ENCODE measurements around the gene TGFBR1. TPM values are rescaled to one million over a fixed set of nuclear protein-coding genes. Genes with fewer than 3 reads are reported as not detected.

Gene TGFBR1
- total RNA-seq, 1 donor = 114 TPM

DNA sequence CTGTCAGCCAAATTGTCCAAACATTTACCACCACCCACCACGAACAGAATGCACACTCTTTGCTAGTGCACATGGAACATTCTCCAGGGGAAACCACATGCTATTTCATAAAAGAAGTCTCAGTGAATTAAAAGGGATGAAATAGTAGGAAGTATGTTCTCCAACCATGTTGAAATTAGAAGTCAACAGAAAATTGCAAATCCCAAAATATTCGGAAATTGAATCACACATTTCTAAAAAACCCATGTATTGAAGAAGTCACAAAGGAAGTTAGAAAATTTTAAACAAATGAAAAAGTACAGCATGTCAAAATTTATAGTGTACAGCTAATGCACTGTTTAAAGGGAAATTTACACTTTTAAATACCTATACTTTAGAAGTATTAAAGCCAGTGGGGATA, 50.8 kb downstream of the TGFBR1 start:
- peaks cover 15% of the 10 kb centered on the region for H3K27me3 ChIP-seq (ENCODE audit: insufficient read depth, low read length)
- no peak overlapping the region for H3K27ac ChIP-seq (ENCODE audit: low read depth, low read length)
- no peaks in the 10 kb centered on the region for H3K79me2 ChIP-seq (ENCODE audit: insufficient read depth, low read length)
- no peak overlapping the region for H3K4me3 ChIP-seq (ENCODE audit: insufficient read depth, low read length)
- H3K36me3 ChIP-seq (ENCODE audit: insufficient read depth, low read length) = peaks cover 11% of the 10 kb centered on the region
- H2AFZ ChIP-seq (ENCODE audit: low read length) = no peak overlapping the region
- DNase-seq (ENCODE audit: insufficient read length, low spot score, missing footprints) = no peak
- H3K4me2 ChIP-seq (ENCODE audit: insufficient read depth, low read length) = no peak overlapping the region
- H3K4me1 ChIP-seq (ENCODE audit: insufficient read depth, low read length) = no peaks in the 10 kb centered on the region
- no peaks in the 10 kb centered on the region for H3K9me3 ChIP-seq (ENCODE audit: low read depth, low read length)
- TF ChIP-seq, protein P1, sequence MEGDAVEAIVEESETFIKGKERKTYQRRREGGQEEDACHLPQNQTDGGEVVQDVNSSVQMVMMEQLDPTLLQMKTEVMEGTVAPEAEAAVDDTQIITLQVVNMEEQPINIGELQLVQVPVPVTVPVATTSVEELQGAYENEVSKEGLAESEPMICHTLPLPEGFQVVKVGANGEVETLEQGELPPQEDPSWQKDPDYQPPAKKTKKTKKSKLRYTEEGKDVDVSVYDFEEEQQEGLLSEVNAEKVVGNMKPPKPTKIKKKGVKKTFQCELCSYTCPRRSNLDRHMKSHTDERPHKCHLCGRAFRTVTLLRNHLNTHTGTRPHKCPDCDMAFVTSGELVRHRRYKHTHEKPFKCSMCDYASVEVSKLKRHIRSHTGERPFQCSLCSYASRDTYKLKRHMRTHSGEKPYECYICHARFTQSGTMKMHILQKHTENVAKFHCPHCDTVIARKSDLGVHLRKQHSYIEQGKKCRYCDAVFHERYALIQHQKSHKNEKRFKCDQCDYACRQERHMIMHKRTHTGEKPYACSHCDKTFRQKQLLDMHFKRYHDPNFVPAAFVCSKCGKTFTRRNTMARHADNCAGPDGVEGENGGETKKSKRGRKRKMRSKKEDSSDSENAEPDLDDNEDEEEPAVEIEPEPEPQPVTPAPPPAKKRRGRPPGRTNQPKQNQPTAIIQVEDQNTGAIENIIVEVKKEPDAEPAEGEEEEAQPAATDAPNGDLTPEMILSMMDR (IDR thresholded peaks at IDR 0.05; ENCODE audit: extremely low read depth, low read depth, low read length) = no peak
- H4K20me1 ChIP-seq (ENCODE audit: insufficient read depth, low read length) = no peaks in the 10 kb centered on the region

- Histone ChIP-seq H2AFZ (ENCODE audit: low read length) (no peak overlapping the region), H3K4me2 (ENCODE audit: insufficient read depth, low read length) (no peak overlapping the region), H4K20me1 (ENCODE audit: insufficient read depth, low read length) (no peaks in the 10 kb centered on the region), H3K27me3 (ENCODE audit: insufficient read depth, low read length) (peaks cover 15% of the 10 kb centered on the region), H3K4me3 (ENCODE audit: insufficient read depth, low read length) (no peak overlapping the region), H3K36me3 (ENCODE audit: insufficient read depth, low read length) (no peaks in the 10 kb centered on the region), H3K79me2 (ENCODE audit: insufficient read depth, low read length) (no peaks in the 10 kb centered on the region), H3K4me1 (ENCODE audit: insufficient read depth, low read length) (no peaks in the 10 kb centered on the region), H3K27ac (ENCODE audit: low read depth, low read length) (no peak overlapping the region), H3K9me3 (ENCODE audit: low read depth, low read length) (no peaks in the 10 kb centered on the region)
- no peak for DNase-seq (ENCODE audit: insufficient read length, low spot score, missing footprints)
- TF ChIP-seq, protein P1 (IDR thresholded peaks at IDR 0.05; ENCODE audit: extremely low read depth, low read depth, low read length) = no peak
Measured at GRCh38 chr9:99158629-99159028, 53.7 kb downstream of the TGFBR1 start.

GRCh38 chr9:99160173-99160572, 55.3 kb downstream of the TGFBR1 start:
- H2AFZ ChIP-seq (ENCODE audit: low read length) = no peak overlapping the region
- TF ChIP-seq, protein P1 (IDR thresholded peaks at IDR 0.05; ENCODE audit: extremely low read depth, low read depth, low read length) = no peak
- H3K9me3 ChIP-seq (ENCODE audit: low read depth, low read length) = no peaks in the 10 kb centered on the region
- no peaks in the 10 kb centered on the region for H4K20me1 ChIP-seq (ENCODE audit: insufficient read depth, low read length)
- no peak overlapping the region for H3K4me3 ChIP-seq (ENCODE audit: insufficient read depth, low read length)
- H3K79me2 ChIP-seq (ENCODE audit: insufficient read depth, low read length) = no peaks in the 10 kb centered on the region
- H3K4me1 ChIP-seq (ENCODE audit: insufficient read depth, low read length) = no peaks in the 10 kb centered on the region
- DNase-seq (ENCODE audit: insufficient read length, low spot score, missing footprints) = no peak
- peaks cover 15% of the 10 kb centered on the region for H3K27me3 ChIP-seq (ENCODE audit: insufficient read depth, low read length)
- H3K27ac ChIP-seq (ENCODE audit: low read depth, low read length) = no peak overlapping the region
- no peaks in the 10 kb centered on the region for H3K36me3 ChIP-seq (ENCODE audit: insufficient read depth, low read length)
- no peak overlapping the region for H3K4me2 ChIP-seq (ENCODE audit: insufficient read depth, low read length)

- H3K27me3 ChIP-seq (ENCODE audit: insufficient read depth, low read length) = peaks cover 14% of the 10 kb centered on the region
- H3K4me2 ChIP-seq (ENCODE audit: insufficient read depth, low read length) = peak overlapping the region; percentile 53
- H2AFZ ChIP-seq (ENCODE audit: low read length) = no peak overlapping the region
- H4K20me1 ChIP-seq (ENCODE audit: insufficient read depth, low read length) = no peaks in the 10 kb centered on the region
- no peaks in the 10 kb centered on the region for H3K36me3 ChIP-seq (ENCODE audit: insufficient read depth, low read length)
- TF ChIP-seq, protein P1 (IDR thresholded peaks at IDR 0.05; ENCODE audit: extremely low read depth, low read depth, low read length) = peak; percentile 68
- no peaks in the 10 kb centered on the region for H3K79me2 ChIP-seq (ENCODE audit: insufficient read depth, low read length)
- DNase-seq (ENCODE audit: insufficient read length, low spot score, missing footprints) = no peak
- no peak overlapping the region for H3K4me3 ChIP-seq (ENCODE audit: insufficient read depth, low read length)
- no peaks in the 10 kb centered on the region for H3K4me1 ChIP-seq (ENCODE audit: insufficient read depth, low read length)
- H3K27ac ChIP-seq (ENCODE audit: low read depth, low read length) = no peak overlapping the region
- no peaks in the 10 kb centered on the region for H3K9me3 ChIP-seq (ENCODE audit: low read depth, low read length)
Measured at GRCh38 chr9:99162759-99163364, 57.9 kb downstream of the TGFBR1 start.
